Cardiac muscle cell (in vitro differentiated cells and primary cell): ENCODE measurements around the gene ESYT3. TPM values are rescaled to one million over a fixed set of nuclear protein-coding genes. Genes with fewer than 3 reads are reported as not detected.

ENCODE experiments used
- DNase-seq, 2 donors: peaks; one replicate each; pipeline versions ENCODE4 v3.0.0 to v3.0.0-alpha.2; 2010 to 2017; ENCODE audit warnings: low read depth in 1 of 2, low spot score in 1 of 2
- H3K27ac ChIP-seq: fragments of 200-600 bp; sonication (generic); 2 replicates; pipeline ENCODE4 v1.5.1; 2016
- H3K27me3 ChIP-seq: fragments of 200-600 bp; sonication (generic); 2 replicates; pipeline ENCODE4 v1.6.0; 2016; ENCODE audit warnings: control low read depth
- H3K36me3 ChIP-seq: fragments of 200-600 bp; sonication (generic); 2 replicates; pipeline ENCODE4 v1.5.1; 2016; ENCODE audit warnings: control low read depth
- H3K4me1 ChIP-seq: fragments of 200-600 bp; sonication (generic); 2 replicates; pipeline ENCODE4 v1.8.1; 2017; ENCODE audit warnings: low read depth, mild to moderate bottlenecking, mixed run types
- H3K4me3 ChIP-seq: fragments of 200-600 bp; sonication (generic); 2 replicates; pipeline ENCODE4 v1.5.1; 2016; ENCODE audit warnings: mild to moderate bottlenecking
- H3K9me3 ChIP-seq: fragments of 200-600 bp; sonication (generic); 2 replicates; pipeline ENCODE4 v1.5.1; 2017; ENCODE audit warnings: low read depth, mild to moderate bottlenecking, control low read depth
- CTCF ChIP-seq: IDR thresholded peaks from 2 replicates; pipeline ENCODE4 v1.5.1; 2012; ENCODE audit warnings: low read depth, mild to moderate bottlenecking, low read length
- polyA plus RNA-seq: library from polyadenylated mRNA; unstranded; fragments of >200 nt; fragmentation: Nextera tagmentation; extraction: Ambion mirVana; gene quantifications from 2 replicates; pipeline ENCODE4 v1.2.1, GENCODE V29; 2016
- total RNA-seq: library from RNA; depleted of rRNA; stranded (reverse); fragments of >200 nt; gene quantifications from 2 replicates; pipeline ENCODE4 v1.2.3, GENCODE V29; 2016

ESYT3 gene
- total and polyA plus RNA-seq, 2 experiments from 2014 or later = 1.8 to 6.3 TPM

GRCh38 chr3:138405001-138405400, 29.4 kb upstream of the ESYT3 start:
- Histone ChIP-seq H3K27me3 (no peaks in the 10 kb centered on the region), H3K36me3 (peaks cover 39% of the 10 kb centered on the region), H3K4me1 (peaks cover 8% of the 10 kb centered on the region), H3K9me3 (no peaks in the 10 kb centered on the region), H3K27ac (no peak overlapping the region), H3K4me3 (no peak overlapping the region)
- TF ChIP-seq CTCF = no peak
- DNase-seq = no peak

- DNase-seq = no peak
- Histone ChIP-seq H3K9me3 (no peaks in the 10 kb centered on the region), H3K4me1 (peaks cover 4% of the 10 kb centered on the region), H3K4me3 (no peak overlapping the region), H3K36me3 (peaks cover 35% of the 10 kb centered on the region), H3K27me3 (no peaks in the 10 kb centered on the region), H3K27ac (no peak overlapping the region)
- no peak for TF ChIP-seq CTCF
Observed at GRCh38 chr3:138405486-138405885, 28.9 kb upstream of the ESYT3 start.

GRCh38 chr3:138406606-138407005, 27.8 kb upstream of the ESYT3 start:
- no peak overlapping the region for H3K4me3 ChIP-seq
- no peaks in the 10 kb centered on the region for H3K4me1 ChIP-seq
- no peak for DNase-seq
- peaks cover 29% of the 10 kb centered on the region for H3K36me3 ChIP-seq
- H3K27me3 ChIP-seq = no peaks in the 10 kb centered on the region
- H3K9me3 ChIP-seq = no peaks in the 10 kb centered on the region
- H3K27ac ChIP-seq = no peak overlapping the region
- TF ChIP-seq CTCF = no peak

- no peak for TF ChIP-seq CTCF
- no peaks in the 10 kb centered on the region for H3K9me3 ChIP-seq
- no peaks in the 10 kb centered on the region for H3K27me3 ChIP-seq
- no peak overlapping the region for H3K27ac ChIP-seq
- no peak overlapping the region for H3K4me3 ChIP-seq
- DNase-seq = no peak
- H3K36me3 ChIP-seq = peaks cover 29% of the 10 kb centered on the region
- H3K4me1 ChIP-seq = no peaks in the 10 kb centered on the region
Observed at GRCh38 chr3:138407236-138407907, 27.0 kb upstream of the ESYT3 start.

GRCh38 chr3:138408751-138409570, 25.5 kb upstream of the ESYT3 start:
- no peak for DNase-seq
- H3K27ac ChIP-seq = no peak overlapping the region

More at GRCh38 chr3:138408751-138409570, 25.5 kb upstream of the ESYT3 start:
- Histone ChIP-seq H3K36me3 (peaks cover 16% of the 10 kb centered on the region), H3K4me1 (no peaks in the 10 kb centered on the region), H3K4me3 (no peak overlapping the region), H3K27me3 (no peaks in the 10 kb centered on the region), H3K9me3 (no peaks in the 10 kb centered on the region)
- no peak for TF ChIP-seq CTCF
